Stimulated activated CD8-positive, alpha-beta memory T cell treated with anti-CD3 and anti-CD28 coated beads, Interleukin-2, amount 100 ng/mL, for 48 hours (primary cell): Measurements from ENCODE around the gene NOXO1.

Source experiments
- DNase-seq, 2 donors: peaks; one replicate each; pipeline ENCODE4 v3.0.0-alpha.2; 2020; ENCODE audit warnings: low read depth in 2 of 2

The NOXO1 gene

GRCh38 chr16:1997494-1998359, 16.5 kb upstream of the NOXO1 start:
- DNase-seq = no peak

GRCh38 chr16:1993731-1994131, 12.5 kb upstream of the NOXO1 start:
- DNase-seq = no peak

GRCh38 chr16:1992704-1993317, 11.5 kb upstream of the NOXO1 start:
- no peak for DNase-seq

- DNase-seq = peak; percentile 97 to 98
Observed at GRCh38 chr16:1991948-1992703, 10.9 kb upstream of the NOXO1 start.

- no peak for DNase-seq
Observed at GRCh38 chr16:1991588-1991947, 10.3 kb upstream of the NOXO1 start.

- DNase-seq = no peak
Observed at GRCh38 chr16:1991135-1991551, 9.9 kb upstream of the NOXO1 start.

- no peak for DNase-seq
Observed at GRCh38 chr16:1990351-1991134, 9.3 kb upstream of the NOXO1 start.

GRCh38 chr16:1990101-1990350, 8.8 kb upstream of the NOXO1 start:
- DNase-seq = no peak

GRCh38 chr16:1989209-1990100, 8.2 kb upstream of the NOXO1 start, which contains the start of gene SYNGR3:
TSS of gene SYNGR3 (plus strand) at chr16:1989970. CDS start at chr16:1990103, 133 bp downstream.
- DNase-seq = no peak

- no peak for DNase-seq
Observed at GRCh38 chr16:1987198-1987597, 5.9 kb upstream of the NOXO1 start.

GRCh38 chr16:1985466-1986150, 4.3 kb upstream of the NOXO1 start:
- DNase-seq = no peak

- DNase-seq = no peak
Observed at GRCh38 chr16:1984347-1985225, 3.3 kb upstream of the NOXO1 start.

- DNase-seq = peak; percentile 73 to 79
Observed at GRCh38 chr16:1983544-1984346, 2.5 kb upstream of the NOXO1 start, which contains the start of gene GFER. TSS of gene GFER (plus strand) at chr16:1984193. CDS start at chr16:1984219, 26 bp downstream.

- DNase-seq = no peak
Observed at GRCh38 chr16:1982991-1983543, 1.8 kb upstream of the NOXO1 start.

- DNase-seq = no peak
Observed at GRCh38 chr16:1982013-1982433, 754 bp upstream of the NOXO1 start.

- DNase-seq = no peak
Observed at GRCh38 chr16:1980770-1981087, 540 bp downstream of the NOXO1 start.

- DNase-seq = no peak
Observed at GRCh38 chr16:1980030-1980769, 1.1 kb downstream of the NOXO1 start.
